ENCODE measurements around the gene HSPA14. TPM values are rescaled to one million over a fixed set of nuclear protein-coding genes. Genes with fewer than 3 reads are reported as not detected.

The HSPA14 gene
- total RNA-seq, 1 experiment from 2014 or later: 15.9 TPM

Other genes with a start within 250 kb of the HSPA14 start
- gene FAM107B, start 63.4 kb upstream of the HSPA14 start, total RNA-seq (2021; ENCODE audit: unreplicated experiment): 13.4 TPM
- gene CDNF, start 269 bp upstream of the HSPA14 start, total RNA-seq (2021; ENCODE audit: unreplicated experiment): 0.39 TPM
- 10.4 TPM for gene MSANTD7, start within 50 bp of the HSPA14 start, total RNA-seq (2021; ENCODE audit: unreplicated experiment)
- gene SUV39H2, start 40.6 kb downstream of the HSPA14 start, total RNA-seq (2021; ENCODE audit: unreplicated experiment): 21.9 TPM
- 9.1 TPM for gene DCLRE1C, start 115.8 kb downstream of the HSPA14 start, total RNA-seq (2021; ENCODE audit: unreplicated experiment)
- gene MEIG1, start 121.1 kb downstream of the HSPA14 start, total RNA-seq (2021; ENCODE audit: unreplicated experiment): 0.54 TPM
- not detected for gene OLAH, start 205.6 kb downstream of the HSPA14 start, total RNA-seq (2021; ENCODE audit: unreplicated experiment)